Epithelial cell of prostate (primary cell): ENCODE data around the gene IQCE.

Experiments
- DNase-seq: peaks from one replicate; pipeline ENCODE4 v3.0.0-alpha.2; 2011; ENCODE audit warnings: low read depth, low spot score
- H3K27ac ChIP-seq: fragments of 450-650 bp; 2 replicates; pipeline ENCODE4 v1.5.1; 2017; ENCODE audit warnings: mild to moderate bottlenecking

IQCE gene

GRCh38 chr7:2628891-2629290, 70.1 kb downstream of the IQCE start:
- no peak for DNase-seq
- H3K27ac ChIP-seq, result peak overlapping the region; percentile 52

DNA sequence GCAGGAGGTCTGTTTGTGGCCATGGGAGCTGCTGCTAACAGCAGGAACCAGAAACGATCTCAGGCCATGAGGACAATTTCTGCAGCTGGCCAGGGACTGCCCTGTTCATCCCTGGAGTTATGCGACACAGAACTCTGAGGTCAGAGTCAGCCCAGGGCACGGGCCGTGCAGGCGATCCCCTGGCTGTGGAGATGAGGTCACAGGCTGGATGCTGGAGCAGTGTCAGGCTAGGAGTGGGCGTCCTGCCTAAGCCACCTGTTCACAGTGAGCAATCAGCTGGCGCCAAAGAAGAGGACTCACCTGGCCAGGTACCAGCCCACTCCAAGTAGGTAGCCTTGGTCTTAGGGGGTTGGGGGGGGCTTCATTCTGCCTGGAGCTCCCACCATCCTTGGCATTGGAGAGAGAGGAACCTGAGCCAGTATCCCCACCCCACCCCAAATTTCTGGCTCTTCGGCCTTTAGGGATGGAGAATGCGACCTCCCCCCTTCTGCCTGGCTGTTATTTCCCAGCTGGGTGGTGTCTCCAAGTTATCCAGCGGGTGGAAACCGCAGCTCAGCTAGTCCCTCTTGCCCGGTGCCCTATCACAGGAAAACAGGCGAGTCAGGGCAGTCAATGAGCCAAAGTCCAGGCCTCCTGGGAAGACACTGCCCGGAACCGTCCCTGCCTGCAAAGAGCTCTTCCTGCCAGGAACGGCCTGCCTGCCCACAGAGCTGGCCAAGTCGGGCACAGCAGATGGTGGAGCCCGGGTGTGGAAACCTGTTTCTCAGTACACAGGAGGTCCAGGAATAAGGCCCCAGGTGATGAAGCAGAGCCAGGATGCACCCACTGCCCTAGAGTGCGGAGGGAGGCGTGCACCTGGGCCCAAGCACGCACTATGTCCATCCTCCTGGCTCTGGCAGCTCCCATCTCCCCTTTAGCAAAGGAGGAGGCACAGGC, 71.2 kb downstream of the IQCE start:
- H3K27ac ChIP-seq, result no peak overlapping the region
- DNase-seq, result no peak

DNA sequence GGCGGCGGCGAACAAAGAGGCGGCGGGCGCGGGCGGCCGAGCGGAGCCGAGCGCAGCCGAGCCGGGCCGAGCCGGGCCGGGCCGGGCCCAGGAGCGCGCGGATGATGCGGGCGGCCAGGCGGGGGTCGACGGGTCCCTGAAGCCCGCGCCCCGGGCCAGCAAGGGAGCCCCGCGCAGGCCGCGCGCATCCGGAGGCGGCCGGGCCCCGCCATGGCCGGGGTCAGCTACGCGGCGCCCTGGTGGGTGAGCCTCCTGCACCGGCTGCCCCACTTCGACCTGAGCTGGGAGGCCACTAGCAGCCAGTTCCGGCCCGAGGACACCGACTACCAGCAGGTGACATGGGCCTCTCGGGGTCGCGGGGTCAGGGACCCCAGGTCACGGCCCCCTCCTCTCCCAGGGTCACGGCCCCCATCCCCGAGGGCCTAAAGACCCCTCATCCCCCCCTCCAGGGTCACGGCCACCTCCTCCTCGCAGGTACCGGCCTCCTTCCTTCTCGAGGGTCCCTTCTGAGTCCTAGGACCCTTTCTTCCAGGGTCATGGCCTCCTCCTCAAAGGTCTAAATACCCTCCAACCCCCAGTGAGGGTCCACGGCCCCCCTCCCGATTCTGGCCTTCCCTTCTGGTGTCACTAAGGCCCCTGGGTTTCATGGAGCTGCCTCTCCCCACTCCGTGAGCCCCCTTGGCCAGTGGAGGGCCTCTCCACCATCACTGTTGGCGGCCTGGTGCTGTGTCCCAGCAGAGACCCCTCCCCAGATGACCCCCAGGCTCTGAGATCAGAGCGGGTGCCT, 73.4 kb downstream of the IQCE start, which contains the start of gene TTYH3:
Gene TTYH3 (plus strand): TSS at position 41 of the 787 bp plus-strand sequence. CDS start 170 bp downstream, at position 211.
- no peak for DNase-seq

DNA sequence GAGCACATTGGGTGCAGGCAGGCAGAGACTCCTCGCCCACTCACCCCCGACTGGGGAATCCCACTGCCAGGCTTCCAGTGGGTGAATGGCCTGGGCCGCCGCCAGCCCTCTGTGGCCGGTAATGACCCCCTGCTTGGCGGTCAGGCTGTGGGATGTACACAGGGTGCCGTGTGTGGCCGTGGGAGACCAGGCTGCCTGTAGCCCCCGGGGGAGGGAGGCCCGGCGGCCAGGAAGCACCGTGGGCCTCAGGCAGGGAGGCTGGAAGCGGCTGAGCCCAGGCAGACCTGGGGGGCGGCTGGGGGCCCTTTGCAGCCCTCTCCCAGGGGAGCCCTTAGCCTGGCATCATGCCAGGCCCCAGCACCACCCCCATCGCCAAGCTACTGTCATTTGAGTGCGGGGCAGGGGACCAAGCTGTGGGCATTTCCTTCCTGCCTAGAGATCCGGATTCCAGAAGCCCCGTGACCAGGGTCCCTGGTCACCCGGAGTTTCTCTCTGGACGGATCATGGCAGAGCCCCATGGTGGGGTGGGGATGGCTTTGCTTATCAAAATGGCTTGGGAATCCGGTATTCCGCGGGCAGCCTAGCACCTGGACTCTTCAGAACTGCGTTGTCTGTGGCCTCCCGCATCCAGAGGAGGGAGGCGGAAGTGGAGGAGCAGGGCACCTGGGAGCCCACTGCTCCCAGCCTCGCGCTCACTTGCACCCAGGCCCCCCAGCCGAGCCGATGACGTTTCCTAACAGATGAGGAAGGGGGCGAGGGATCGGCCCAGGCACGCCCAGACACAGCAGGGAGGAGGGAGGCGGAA, 74.2 kb downstream of the IQCE start:
- H3K27ac ChIP-seq, result peak overlapping the region; percentile 82

More for the DNA sequence above, 73.4 kb downstream of the IQCE start, which contains the start of gene TTYH3:
- H3K27ac ChIP-seq, result peak within 1 kb of the TSS; percentile 82

GRCh38 chr7:2633538-2634266, 74.9 kb downstream of the IQCE start:
- no peak for DNase-seq
- H3K27ac ChIP-seq, result peak overlapping the region; percentile 82

More for the DNA sequence above, 74.2 kb downstream of the IQCE start:
- no peak for DNase-seq

- DNase-seq, result no peak
- H3K27ac ChIP-seq, result peak overlapping the region; percentile 82
Observed at GRCh38 chr7:2634267-2635145, 75.7 kb downstream of the IQCE start.

DNA sequence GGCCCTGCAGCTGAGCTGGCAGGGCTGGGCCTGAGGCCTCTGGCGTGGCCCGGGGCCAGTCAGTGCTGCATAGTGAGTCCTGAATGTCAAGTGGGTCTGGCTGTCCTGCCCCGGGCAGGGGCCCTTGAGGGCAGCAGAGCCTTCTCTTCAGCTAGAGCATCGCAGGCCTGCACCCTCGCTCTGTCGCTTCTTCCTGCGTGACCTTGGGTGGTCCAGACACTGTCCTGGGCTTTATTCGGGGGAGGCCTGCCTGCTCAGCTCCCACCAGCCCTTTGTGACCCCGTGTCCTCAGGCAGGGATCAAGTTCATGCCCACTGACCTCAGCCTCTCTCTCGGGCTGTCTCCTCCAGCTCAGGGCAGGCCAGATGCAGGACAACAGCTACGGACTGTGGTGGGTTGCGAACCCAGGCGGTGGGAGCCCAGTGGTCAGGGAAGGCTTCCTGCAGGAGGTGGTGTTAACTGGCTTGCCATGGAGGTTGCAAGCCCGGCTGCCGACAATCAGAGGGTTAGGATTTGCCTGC, 76.4 kb downstream of the IQCE start:
- H3K27ac ChIP-seq, result no peak overlapping the region
- no peak for DNase-seq

DNA sequence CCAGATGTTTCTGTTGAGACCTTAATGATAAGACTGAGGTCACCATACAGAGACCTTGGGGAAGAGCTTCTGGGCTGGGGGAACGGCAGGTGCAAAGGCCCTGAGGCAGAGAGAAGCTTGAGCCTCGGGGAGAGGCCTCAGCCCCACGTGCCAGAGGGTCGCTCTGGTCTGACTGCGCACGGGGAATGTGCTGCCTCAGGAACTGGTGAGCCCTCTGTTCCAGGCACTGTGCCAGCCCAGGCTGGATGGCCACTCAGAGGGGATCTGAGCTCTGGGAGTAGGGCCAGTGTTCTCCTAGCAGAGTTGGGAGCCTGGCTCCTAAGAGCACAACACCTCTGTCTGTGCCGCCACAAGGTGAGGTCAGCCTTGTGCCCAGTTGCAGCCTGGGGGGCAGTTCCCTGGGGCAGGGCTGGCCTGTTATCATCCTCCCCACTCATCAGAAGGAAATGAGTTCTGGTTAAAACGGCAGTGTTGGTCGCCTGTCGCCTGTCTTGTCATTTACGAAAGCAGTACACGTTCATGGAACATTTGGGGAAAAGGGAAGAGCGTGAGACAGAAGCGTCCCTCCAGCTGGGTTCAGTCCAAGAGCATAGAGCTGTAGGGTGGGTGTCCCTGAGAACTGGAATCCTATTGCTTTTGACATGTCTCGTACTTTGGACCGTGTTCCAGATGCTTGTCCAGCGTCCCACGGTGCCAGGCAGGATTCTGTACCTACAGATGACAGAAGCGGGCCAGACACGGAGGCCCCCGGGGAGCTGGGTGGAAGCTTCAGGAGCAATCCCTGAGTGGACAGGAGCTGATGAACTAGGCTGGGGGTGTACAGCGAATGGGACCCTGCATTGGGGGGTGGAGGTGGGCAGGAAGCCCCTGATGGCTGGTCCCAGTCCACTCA, 77.3 kb downstream of the IQCE start:
- DNase-seq, result no peak

DNA sequence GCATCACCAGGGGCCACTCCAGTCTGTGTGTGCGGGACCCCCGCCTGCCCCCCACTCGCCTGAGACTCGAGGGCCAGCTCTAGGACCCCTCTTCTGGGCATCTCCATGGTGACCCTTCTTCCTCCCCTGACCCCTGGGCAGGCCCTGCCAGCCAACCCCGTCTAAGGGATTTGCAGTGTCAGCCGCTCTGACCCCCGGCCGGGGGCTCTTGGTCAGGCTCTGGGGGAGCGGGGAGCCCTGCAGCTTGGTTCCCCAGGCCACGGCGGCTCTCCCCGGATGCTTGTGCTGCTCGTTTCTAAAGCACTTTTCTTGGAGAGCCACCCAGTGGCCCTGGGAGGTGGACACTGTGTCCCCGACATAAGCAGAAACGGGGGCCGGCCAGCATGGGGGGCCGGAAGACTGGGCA, 78.3 kb downstream of the IQCE start:
- H3K27ac ChIP-seq, result no peak overlapping the region
- DNase-seq, result no peak

More for the DNA sequence above, 77.3 kb downstream of the IQCE start:
- H3K27ac ChIP-seq, result no peak overlapping the region

- no peak overlapping the region for H3K27ac ChIP-seq
- no peak for DNase-seq
Observed at GRCh38 chr7:2637505-2638223, 78.9 kb downstream of the IQCE start.

DNA sequence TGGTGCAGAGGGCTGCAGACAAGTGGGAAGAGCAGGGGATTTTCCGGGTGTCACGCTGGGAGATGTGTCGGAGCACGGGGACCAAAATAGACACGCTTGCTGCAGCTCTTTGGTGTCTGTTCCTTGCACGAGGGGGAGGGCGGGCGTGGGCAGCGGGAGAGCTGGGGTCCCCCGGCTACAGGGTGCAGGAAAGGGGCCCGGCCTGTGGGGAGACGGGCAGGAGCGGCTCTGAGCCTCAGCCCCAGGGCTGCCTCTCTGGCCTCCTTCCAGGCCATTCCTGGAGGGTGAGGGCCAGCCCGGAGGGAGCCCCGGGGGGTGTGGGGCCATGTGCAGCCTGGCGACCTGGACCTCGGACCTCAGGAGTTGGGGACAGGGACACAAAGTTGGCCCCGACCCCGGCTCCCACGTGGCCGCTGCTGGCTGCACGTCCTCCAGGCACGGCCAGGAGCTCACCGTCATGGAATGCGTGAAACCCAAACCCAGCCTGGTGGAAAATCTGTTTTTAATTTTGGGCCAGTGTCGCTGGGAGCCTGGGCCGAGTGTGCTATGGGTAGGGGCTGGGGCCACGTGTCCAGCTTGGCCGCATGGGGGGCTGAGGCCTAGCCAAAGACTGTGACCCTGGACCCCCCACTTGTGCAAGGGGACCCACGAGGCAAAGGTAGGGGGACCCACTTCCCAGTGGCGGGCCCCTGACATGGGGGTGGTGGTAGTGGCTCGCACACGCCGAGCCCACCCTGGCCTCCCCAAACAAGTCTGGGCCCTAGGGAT, 79.6 kb downstream of the IQCE start:
- no peak for DNase-seq

GRCh38 chr7:2639181-2639681, 80.5 kb downstream of the IQCE start:
- H3K27ac ChIP-seq, result no peak overlapping the region
- no peak for DNase-seq

More for the DNA sequence above, 79.6 kb downstream of the IQCE start:
- no peak overlapping the region for H3K27ac ChIP-seq

- no peak overlapping the region for H3K27ac ChIP-seq
- DNase-seq, result no peak
Observed at GRCh38 chr7:2639695-2640481, 81.1 kb downstream of the IQCE start.

- DNase-seq, result no peak
- no peak overlapping the region for H3K27ac ChIP-seq
Observed at GRCh38 chr7:2640482-2640830, 81.7 kb downstream of the IQCE start.

DNA sequence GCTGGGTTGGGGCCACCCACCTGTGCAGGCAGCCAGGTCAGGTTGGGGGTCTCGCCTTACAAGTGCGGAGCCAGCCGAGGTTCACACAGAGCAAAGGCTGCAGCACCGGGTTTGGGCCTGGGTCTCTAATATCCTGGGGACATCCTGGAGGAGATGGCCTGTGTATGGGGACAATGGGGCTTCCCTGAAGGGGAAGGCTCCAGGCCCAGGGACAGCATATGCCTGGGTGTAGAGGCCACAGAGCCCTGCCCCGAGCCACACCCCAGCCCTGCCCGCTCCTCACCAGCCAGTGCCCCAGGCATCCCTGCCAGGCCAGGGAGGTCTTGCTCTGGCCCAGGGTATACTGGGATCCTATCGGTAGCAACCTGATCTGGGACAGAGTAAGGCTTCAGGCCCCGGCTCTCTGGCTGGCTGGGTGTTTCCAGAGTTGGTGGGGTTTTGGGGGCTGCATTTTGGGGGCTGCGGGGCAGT, 82.1 kb downstream of the IQCE start:
- DNase-seq, result no peak
- H3K27ac ChIP-seq, result peak overlapping the region; percentile 28
